ENCODE data around the gene GLRX3. TPM values are rescaled to one million over a fixed set of nuclear protein-coding genes. Genes with fewer than 3 reads are reported as not detected.
A peak's percentile ranks its signal among the peaks of the same experiment; 100 is the strongest.

GLRX3 gene
- total RNA-seq, 1 experiment from 2014 or later, result 177 TPM

GRCh38 chr10:130190737-130191115 is 54.5 kb downstream of the GLRX3 start:
- no peak for DNase-seq (ENCODE audit: unreplicated experiment)
- TF ChIP-seq CTCF (IDR thresholded peaks at IDR 0.05; ENCODE audit: unreplicated experiment), result no peak
- H3K9me3 Mint-ChIP-seq (ENCODE audit: unreplicated experiment), result no peaks in the 10 kb centered on the region
- ChIA-PET CTCF (interaction anchor here (0.6 to 1.3 kb wide), 17 partner anchors 9 to 1747 kb away, joined by 3 to 11 read pairs (median 4); no protein-coding TSS in a partner anchor), POLR2A (no interaction called here)
- H3K4me3 Mint-ChIP-seq (ENCODE audit: unreplicated experiment), result peak overlapping the region; percentile 10
- no peak overlapping the region for H3K27ac Mint-ChIP-seq (ENCODE audit: low read depth, unreplicated experiment)
- no TSS peak for BruUV-seq (replicated peaks)
- intact Hi-C loops (cut with micrococcal nuclease), result loop anchor here (1.0 to 2.0 kb wide), 2 partner anchors 1596 to 1685 kb away; no protein-coding TSS in a partner anchor
- peaks cover 31% of the 10 kb centered on the region for H3K36me3 Mint-ChIP-seq (ENCODE audit: insufficient read depth, unreplicated experiment)
- peaks cover 6% of the 10 kb centered on the region for H3K4me1 Mint-ChIP-seq (ENCODE audit: insufficient read depth, unreplicated experiment)
- no peaks in the 10 kb centered on the region for H3K27me3 Mint-ChIP-seq (ENCODE audit: insufficient read depth, unreplicated experiment)

- peak overlapping the region; percentile 52 for H3K4me3 Mint-ChIP-seq (ENCODE audit: unreplicated experiment)
- intact Hi-C loops (cut with micrococcal nuclease), result loop anchor here (2.0 kb wide), 1 partner anchor 1595 kb away; no protein-coding TSS in a partner anchor
- peaks cover 24% of the 10 kb centered on the region for H3K36me3 Mint-ChIP-seq (ENCODE audit: insufficient read depth, unreplicated experiment)
- peaks cover 6% of the 10 kb centered on the region for H3K4me1 Mint-ChIP-seq (ENCODE audit: insufficient read depth, unreplicated experiment)
- no peaks in the 10 kb centered on the region for H3K9me3 Mint-ChIP-seq (ENCODE audit: unreplicated experiment)
- no peak for DNase-seq (ENCODE audit: unreplicated experiment)
- BruUV-seq (replicated peaks), result no TSS peak
- no peak overlapping the region for H3K27ac Mint-ChIP-seq (ENCODE audit: low read depth, unreplicated experiment)
- ChIA-PET POLR2A (no interaction called here), CTCF (interaction anchor here (0.6 to 1.3 kb wide), 14 partner anchors 8 to 1827 kb away, joined by 3 to 11 read pairs (median 4); no protein-coding TSS in a partner anchor)
- H3K27me3 Mint-ChIP-seq (ENCODE audit: insufficient read depth, unreplicated experiment), result no peaks in the 10 kb centered on the region
- no peak for TF ChIP-seq CTCF (IDR thresholded peaks at IDR 0.05; ENCODE audit: unreplicated experiment)
Observed at GRCh38 chr10:130191380-130191779, 55.2 kb downstream of the GLRX3 start.

- no peak for DNase-seq (ENCODE audit: unreplicated experiment)
- TF ChIP-seq CTCF (IDR thresholded peaks at IDR 0.05; ENCODE audit: unreplicated experiment), result no peak
- ChIA-PET POLR2A (no interaction called here), CTCF (no interaction called here)
- no peaks in the 10 kb centered on the region for H3K27me3 Mint-ChIP-seq (ENCODE audit: insufficient read depth, unreplicated experiment)
- H3K27ac Mint-ChIP-seq (ENCODE audit: low read depth, unreplicated experiment), result no peak overlapping the region
- BruUV-seq (replicated peaks), result no TSS peak
- peak overlapping the region; percentile 52 for H3K4me3 Mint-ChIP-seq (ENCODE audit: unreplicated experiment)
- intact Hi-C loops (cut with micrococcal nuclease), result no loop called here
- no peaks in the 10 kb centered on the region for H3K9me3 Mint-ChIP-seq (ENCODE audit: unreplicated experiment)
- H3K36me3 Mint-ChIP-seq (ENCODE audit: insufficient read depth, unreplicated experiment), result peaks cover 19% of the 10 kb centered on the region
- H3K4me1 Mint-ChIP-seq (ENCODE audit: insufficient read depth, unreplicated experiment), result peaks cover 6% of the 10 kb centered on the region
Observed at GRCh38 chr10:130192276-130192848, 56.2 kb downstream of the GLRX3 start.

GRCh38 chr10:130193033-130193432 is 56.8 kb downstream of the GLRX3 start:
- no TSS peak for BruUV-seq (replicated peaks)
- DNase-seq (ENCODE audit: unreplicated experiment), result no peak
- H3K27ac Mint-ChIP-seq (ENCODE audit: low read depth, unreplicated experiment), result no peak overlapping the region
- peaks cover 6% of the 10 kb centered on the region for H3K4me1 Mint-ChIP-seq (ENCODE audit: insufficient read depth, unreplicated experiment)
- H3K9me3 Mint-ChIP-seq (ENCODE audit: unreplicated experiment), result no peaks in the 10 kb centered on the region
- ChIA-PET CTCF (no interaction called here), POLR2A (no interaction called here)
- no peak for TF ChIP-seq CTCF (IDR thresholded peaks at IDR 0.05; ENCODE audit: unreplicated experiment)
- H3K36me3 Mint-ChIP-seq (ENCODE audit: insufficient read depth, unreplicated experiment), result peaks cover 18% of the 10 kb centered on the region
- no peaks in the 10 kb centered on the region for H3K27me3 Mint-ChIP-seq (ENCODE audit: insufficient read depth, unreplicated experiment)
- intact Hi-C loops (cut with micrococcal nuclease), result no loop called here
- H3K4me3 Mint-ChIP-seq (ENCODE audit: unreplicated experiment), result no peak overlapping the region

All from MCF 10A (cell line).